ENCODE data around the gene LRIG1. TPM values are rescaled to one million over a fixed set of nuclear protein-coding genes. Genes with fewer than 3 reads are reported as not detected.

Gene LRIG1
- total and polyA plus RNA-seq, 2 donors from 2014 or later, result 8.2 to 20.6 TPM

DNA sequence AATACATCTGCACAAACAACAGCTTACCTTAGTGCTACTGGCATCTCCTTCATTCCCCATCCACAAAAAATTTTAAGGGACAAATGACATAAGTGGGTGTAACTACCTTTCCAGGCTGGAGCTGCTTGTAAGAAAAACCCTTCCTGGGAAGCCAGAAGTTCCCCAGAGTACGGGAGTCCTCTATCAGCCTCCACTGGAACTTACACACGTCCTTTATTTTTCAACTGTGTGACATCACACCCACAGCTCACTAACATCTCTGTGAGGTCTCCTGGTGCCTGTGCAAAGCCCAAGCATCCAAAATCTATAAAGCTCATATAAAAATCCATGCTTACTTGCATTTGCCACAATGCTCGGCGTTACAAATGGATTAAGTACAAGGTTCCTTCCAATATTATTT, 27.6 kb downstream of the LRIG1 start:
- FAIRE-seq (no peak), DNase-seq (no peak)
- Histone ChIP-seq H3K9me3 (ENCODE audit: control insufficient read depth in 2 of 3, insufficient read depth in 1 of 3, low read length in 3 of 3) (no peaks in the 10 kb centered on the region), H3K36me3 (ENCODE audit: control insufficient read depth in 2 of 3, insufficient read depth in 3 of 3, low read length in 3 of 3) (no peaks in the 10 kb centered on the region), H3K9ac (ENCODE audit: low read length in 3 of 3) (no peak overlapping the region), H3K27ac (ENCODE audit: low read depth in 2 of 2, low read length in 2 of 2) (no peak overlapping the region), H3K4me3 (ENCODE audit: low read length in 3 of 3) (no peak overlapping the region), H3K27me3 (ENCODE audit: control insufficient read depth, insufficient read depth, low read length) (no peaks in the 10 kb centered on the region), H3K4me1 (ENCODE audit: control insufficient read depth in 2 of 3, insufficient read depth in 2 of 3, low read depth in 1 of 3, low read length in 3 of 3) (peaks cover 0 to 14% (median 7%) of the 10 kb centered on the region in 3 donors)
- TF ChIP-seq, protein P1, sequence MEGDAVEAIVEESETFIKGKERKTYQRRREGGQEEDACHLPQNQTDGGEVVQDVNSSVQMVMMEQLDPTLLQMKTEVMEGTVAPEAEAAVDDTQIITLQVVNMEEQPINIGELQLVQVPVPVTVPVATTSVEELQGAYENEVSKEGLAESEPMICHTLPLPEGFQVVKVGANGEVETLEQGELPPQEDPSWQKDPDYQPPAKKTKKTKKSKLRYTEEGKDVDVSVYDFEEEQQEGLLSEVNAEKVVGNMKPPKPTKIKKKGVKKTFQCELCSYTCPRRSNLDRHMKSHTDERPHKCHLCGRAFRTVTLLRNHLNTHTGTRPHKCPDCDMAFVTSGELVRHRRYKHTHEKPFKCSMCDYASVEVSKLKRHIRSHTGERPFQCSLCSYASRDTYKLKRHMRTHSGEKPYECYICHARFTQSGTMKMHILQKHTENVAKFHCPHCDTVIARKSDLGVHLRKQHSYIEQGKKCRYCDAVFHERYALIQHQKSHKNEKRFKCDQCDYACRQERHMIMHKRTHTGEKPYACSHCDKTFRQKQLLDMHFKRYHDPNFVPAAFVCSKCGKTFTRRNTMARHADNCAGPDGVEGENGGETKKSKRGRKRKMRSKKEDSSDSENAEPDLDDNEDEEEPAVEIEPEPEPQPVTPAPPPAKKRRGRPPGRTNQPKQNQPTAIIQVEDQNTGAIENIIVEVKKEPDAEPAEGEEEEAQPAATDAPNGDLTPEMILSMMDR (IDR thresholded peaks at IDR 0.05; ENCODE audit: borderline replicate concordance, extremely low read depth, insufficient read depth), result no peak
- intact Hi-C loops (cut with DNase I), result no loop called here

GRCh38 chr3:66472313-66473134, 28.3 kb downstream of the LRIG1 start:
- TF ChIP-seq, protein P1 (IDR thresholded peaks at IDR 0.05; ENCODE audit: borderline replicate concordance, extremely low read depth, insufficient read depth), result no peak
- FAIRE-seq (no peak), DNase-seq (no peak)
- no peak overlapping the region for H3K27ac ChIP-seq (ENCODE audit: low read depth in 2 of 2, low read length in 2 of 2)
- no peaks in the 10 kb centered on the region for H3K9me3 ChIP-seq (ENCODE audit: control insufficient read depth in 2 of 3, insufficient read depth in 1 of 3, low read length in 3 of 3)
- H3K27me3 ChIP-seq (ENCODE audit: control insufficient read depth, insufficient read depth, low read length), result no peaks in the 10 kb centered on the region
- peaks cover 0 to 10% (median 7%) of the 10 kb centered on the region in 3 donors for H3K4me1 ChIP-seq (ENCODE audit: control insufficient read depth in 2 of 3, insufficient read depth in 2 of 3, low read depth in 1 of 3, low read length in 3 of 3)
- H3K9ac ChIP-seq (ENCODE audit: low read length in 3 of 3), result no peak overlapping the region
- H3K4me3 ChIP-seq (ENCODE audit: low read length in 3 of 3), result no peak overlapping the region
- no peaks in the 10 kb centered on the region for H3K36me3 ChIP-seq (ENCODE audit: control insufficient read depth in 2 of 3, insufficient read depth in 3 of 3, low read length in 3 of 3)
- intact Hi-C loops (cut with DNase I), result no loop called here

- H3K9ac ChIP-seq (ENCODE audit: low read length in 3 of 3), result no peak overlapping the region
- no peaks in the 10 kb centered on the region for H3K36me3 ChIP-seq (ENCODE audit: control insufficient read depth in 2 of 3, insufficient read depth in 3 of 3, low read length in 3 of 3)
- TF ChIP-seq, protein P1 (IDR thresholded peaks at IDR 0.05; ENCODE audit: borderline replicate concordance, extremely low read depth, insufficient read depth), result no peak
- DNase-seq, result peak in 1 of 5 donors; percentile 52
- H3K4me3 ChIP-seq (ENCODE audit: low read length in 3 of 3), result no peak overlapping the region
- no peak for FAIRE-seq
- H3K9me3 ChIP-seq (ENCODE audit: control insufficient read depth in 2 of 3, insufficient read depth in 1 of 3, low read length in 3 of 3), result no peaks in the 10 kb centered on the region
- no peak overlapping the region for H3K27ac ChIP-seq (ENCODE audit: low read depth in 2 of 2, low read length in 2 of 2)
- H3K4me1 ChIP-seq (ENCODE audit: control insufficient read depth in 2 of 3, insufficient read depth in 2 of 3, low read depth in 1 of 3, low read length in 3 of 3), result peaks cover 0 to 6% (median 2%) of the 10 kb centered on the region in 3 donors
- H3K27me3 ChIP-seq (ENCODE audit: control insufficient read depth, insufficient read depth, low read length), result no peaks in the 10 kb centered on the region
- intact Hi-C loops (cut with DNase I), result no loop called here
These were observed 29.7 kb downstream of the LRIG1 start for GRCh38 chr3:66470956-66471686.
